Activated CD8-positive, alpha-beta T cell treated with anti-CD3 and anti-CD28 coated beads, Interleukin-2, amount 10 ng/mL, durations not matched to agents 7 days and 5 days (primary cell): ENCODE data around the gene PDK2. TPM values are rescaled to one million over a fixed set of nuclear protein-coding genes. Genes with fewer than 3 reads are reported as not detected.

Experiments
- ATAC-seq: fragments of 150-1000 bp; cut with Tn5 transposase; one replicate; pipeline ENCODE4 v1.10.0; 2021; ENCODE audit warnings: moderate library complexity
- CTCF ChIA-PET: fragments of 350-600 bp; sonication (Branson Sonifier 250); formaldehyde crosslinking; loops from one replicate; lab custom pipeline; 2021; ENCODE audit warnings: antibody characterized with exemption; lab: Charles Lee
- POLR2A ChIA-PET: fragments of 350-600 bp; sonication (Branson Sonifier 250); formaldehyde crosslinking; loops from one replicate; lab custom pipeline; 2021; ENCODE audit warnings: antibody characterized with exemption; lab: Charles Lee
- DNase-seq: peaks from one replicate; pipeline ENCODE4 v3.0.0-alpha.2; 2020
- H3K27ac Mint-ChIP-seq: one replicate; pipeline ENCODE4 v1.8.0; 2021; ENCODE audit warnings: mild to moderate bottlenecking, mixed read lengths
- H3K27me3 Mint-ChIP-seq: one replicate; pipeline ENCODE4 v1.8.0; 2021; ENCODE audit warnings: low read depth, mixed read lengths
- H3K36me3 Mint-ChIP-seq: one replicate; pipeline ENCODE4 v1.8.0; 2021; ENCODE audit warnings: low read depth, mixed read lengths
- H3K4me1 Mint-ChIP-seq: one replicate; pipeline ENCODE4 v1.8.0; 2021; ENCODE audit warnings: low read depth, mixed read lengths
- H3K4me3 Mint-ChIP-seq: one replicate; pipeline ENCODE4 v1.8.0; 2021; ENCODE audit warnings: mild to moderate bottlenecking, mixed read lengths
- H3K9me3 Mint-ChIP-seq: one replicate; pipeline ENCODE4 v1.8.0; 2022; ENCODE audit warnings: mixed read lengths; ENCODE audit not compliant: insufficient read depth
- total RNA-seq, 2 experiments: library from RNA; stranded (reverse); gene quantifications; one replicate each; pipeline ENCODE4 v1.2.3, GENCODE V29; 2021

PDK2 gene
- total RNA-seq, 2 experiments from 2014 or later = 18.1 to 21.2 TPM

DNA sequence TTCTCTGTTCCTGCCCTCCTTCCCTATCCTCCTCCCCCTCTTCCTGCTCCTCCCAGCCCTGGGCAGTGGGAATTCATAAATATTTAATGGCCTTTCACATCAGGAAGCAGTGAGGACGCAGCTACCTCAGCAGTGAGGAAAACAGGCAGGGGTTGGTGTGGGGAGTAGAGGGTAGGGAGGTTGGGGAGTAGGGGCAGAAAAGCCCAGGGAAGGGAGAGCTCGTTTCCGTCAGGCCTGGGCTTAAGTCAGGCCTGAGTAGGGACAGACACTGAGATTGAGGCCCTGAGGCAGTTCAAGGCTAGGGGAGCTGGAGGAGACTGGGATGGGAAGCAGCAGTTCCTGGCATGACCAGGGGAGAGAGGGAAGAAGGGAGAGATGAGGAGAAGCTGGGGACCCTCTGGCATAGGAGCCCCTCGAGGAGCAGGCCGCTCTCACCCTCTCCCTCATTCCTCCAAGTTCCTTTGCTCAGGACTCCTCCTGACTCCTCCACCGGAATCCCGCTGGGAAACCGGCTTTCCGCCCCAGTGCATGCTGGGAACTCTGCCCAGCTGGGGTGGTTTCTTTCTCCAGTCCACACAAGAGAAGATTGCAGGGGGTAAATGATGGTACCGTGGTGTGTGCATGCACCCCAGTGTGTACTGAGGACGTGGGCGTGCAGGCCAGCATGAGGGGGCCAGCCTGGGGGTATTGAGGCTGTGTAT is 28.6 kb downstream of the PDK2 start:
- CTCF ChIA-PET = interaction anchor here (1.2 to 2.0 kb wide), 5 partner anchors 9 to 37 kb away, joined by 3 to 12 read pairs (median 4); partner anchors contain the start of gene PDK2
- H3K36me3 Mint-ChIP-seq = no peaks in the 10 kb centered on the region
- no peak overlapping the region for H3K4me3 Mint-ChIP-seq
- no peak for DNase-seq
- no peak for ATAC-seq
- H3K27ac Mint-ChIP-seq = no peak overlapping the region
- peaks cover 12% of the 10 kb centered on the region for H3K4me1 Mint-ChIP-seq
- POLR2A ChIA-PET = no interaction called here
- no peaks in the 10 kb centered on the region for H3K9me3 Mint-ChIP-seq
- peaks cover 57% of the 10 kb centered on the region for H3K27me3 Mint-ChIP-seq

DNA sequence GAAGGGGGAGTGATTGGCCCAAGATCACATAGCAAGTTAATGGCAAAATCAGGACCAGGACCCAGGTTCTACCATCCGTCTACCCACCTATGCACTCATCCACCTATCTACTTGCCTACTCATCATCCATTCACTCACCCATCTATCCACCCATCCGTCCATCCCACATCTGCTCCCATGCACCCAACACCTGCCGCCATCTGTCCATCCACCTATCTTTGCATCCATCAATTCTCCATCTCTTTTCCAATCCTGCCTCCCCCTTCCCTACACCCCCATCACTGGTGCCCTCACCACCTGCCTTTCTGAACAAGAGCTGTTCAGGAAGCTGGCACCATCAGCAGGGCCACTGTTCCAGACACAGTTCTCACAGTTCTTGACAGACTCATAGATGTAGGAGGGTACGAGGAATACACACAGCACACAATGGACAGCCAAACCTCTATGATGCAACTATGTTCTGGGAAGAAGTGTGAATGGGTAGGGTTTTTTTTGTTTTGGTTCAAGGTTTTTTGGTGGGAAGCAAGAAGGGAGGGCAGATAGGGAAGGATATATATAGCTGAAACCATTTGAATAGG is 30.4 kb downstream of the PDK2 start:
- peaks cover 17% of the 10 kb centered on the region for H3K4me1 Mint-ChIP-seq
- H3K36me3 Mint-ChIP-seq = no peaks in the 10 kb centered on the region
- DNase-seq = no peak
- H3K9me3 Mint-ChIP-seq = no peaks in the 10 kb centered on the region
- H3K27me3 Mint-ChIP-seq = peaks cover 49% of the 10 kb centered on the region
- ChIA-PET CTCF (interaction anchor here (0.7 to 1.2 kb wide), 3 partner anchors 11 to 36 kb away, joined by 3 to 7 read pairs (median 3); no protein-coding TSS in a partner anchor), POLR2A (no interaction called here)
- H3K4me3 Mint-ChIP-seq = no peak overlapping the region
- ATAC-seq = no peak
- H3K27ac Mint-ChIP-seq = no peak overlapping the region

GRCh38 chr17:50127697-50128361 is 32.7 kb downstream of the PDK2 start:
- Mint-ChIP-seq H3K4me1 (peaks cover 34% of the 10 kb centered on the region), H3K27me3 (peaks cover 37% of the 10 kb centered on the region), H3K27ac (no peak overlapping the region), H3K36me3 (peaks cover 2% of the 10 kb centered on the region), H3K4me3 (no peak overlapping the region), H3K9me3 (no peaks in the 10 kb centered on the region)
- ATAC-seq = no peak
- ChIA-PET POLR2A (interaction anchor here (1.0 kb wide), 1 partner anchor 11 kb away, joined by 3 read pairs; no protein-coding TSS in a partner anchor), CTCF (no interaction called here)
- DNase-seq = no peak

DNA sequence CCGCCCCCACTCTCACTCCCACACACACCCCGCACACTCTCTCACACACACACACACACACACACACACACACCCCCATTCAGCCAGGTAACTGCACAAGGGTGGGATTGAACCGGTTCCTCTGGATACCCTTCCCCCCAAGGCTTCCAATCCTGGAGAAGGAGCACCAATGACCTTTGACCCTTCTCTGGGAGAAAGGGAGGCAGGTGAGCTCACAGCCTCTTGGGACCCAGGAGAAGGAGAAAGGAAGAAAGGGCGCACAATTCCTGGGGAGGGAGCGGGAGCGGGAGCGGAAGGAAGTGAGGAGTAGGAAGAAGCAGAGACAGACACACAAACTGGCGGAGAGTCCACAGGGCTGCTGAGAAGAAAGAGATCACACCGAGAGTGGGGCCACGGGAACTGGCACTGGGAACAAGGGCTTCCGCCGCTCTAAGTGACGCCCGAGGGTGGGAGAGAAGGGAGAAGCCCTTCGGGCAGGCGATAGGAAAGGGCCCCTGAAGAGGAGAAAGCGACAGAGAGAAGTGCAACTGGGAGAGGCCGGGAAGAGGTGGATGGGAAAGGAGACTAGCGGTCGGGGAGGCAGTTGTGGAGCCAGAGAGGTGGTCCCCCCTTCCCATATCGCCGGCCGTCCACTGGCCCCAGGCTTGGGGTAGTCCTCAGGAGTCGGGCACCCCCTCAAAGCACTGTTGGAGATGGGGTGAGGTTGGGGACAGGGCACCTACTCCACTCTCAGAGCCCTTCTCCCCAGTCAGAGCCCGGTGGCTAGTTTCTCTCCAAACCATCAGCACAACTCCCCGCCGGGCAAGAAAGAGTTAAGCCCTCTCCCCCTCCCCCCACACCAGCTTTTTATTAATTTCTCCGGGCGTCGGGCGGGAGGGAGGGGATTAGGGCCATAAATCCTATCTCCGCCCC is 33.5 kb downstream of the PDK2 start:
- H3K4me1 Mint-ChIP-seq = peaks cover 34% of the 10 kb centered on the region
- ChIA-PET POLR2A (interaction anchor here (1.0 kb wide), 1 partner anchor 10 kb away, joined by 3 read pairs; no protein-coding TSS in a partner anchor), CTCF (no interaction called here)
- peaks cover 37% of the 10 kb centered on the region for H3K27me3 Mint-ChIP-seq
- H3K36me3 Mint-ChIP-seq = peaks cover 8% of the 10 kb centered on the region
- peak overlapping the region; percentile 13 for H3K27ac Mint-ChIP-seq
- DNase-seq (no peak), ATAC-seq (no peak)
- H3K4me3 Mint-ChIP-seq = peak overlapping the region; percentile 20
- H3K9me3 Mint-ChIP-seq = no peaks in the 10 kb centered on the region

GRCh38 chr17:50129353-50129727 is 34.2 kb downstream of the PDK2 start:
- H3K27me3 Mint-ChIP-seq = peaks cover 37% of the 10 kb centered on the region
- no peaks in the 10 kb centered on the region for H3K9me3 Mint-ChIP-seq
- peaks cover 15% of the 10 kb centered on the region for H3K36me3 Mint-ChIP-seq
- DNase-seq = no peak
- ChIA-PET CTCF (interaction anchor here (0.6 to 2.4 kb wide), 4 partner anchors 10 to 35 kb away, joined by 3 to 10 read pairs (median 4); partner anchors contain the start of genes PDK2 and PPP1R9B), POLR2A (interaction anchor here (0.6 kb wide), 1 partner anchor 16 kb away, joined by 3 read pairs; no protein-coding TSS in a partner anchor)
- peaks cover 34% of the 10 kb centered on the region for H3K4me1 Mint-ChIP-seq
- ATAC-seq = no peak
- H3K27ac Mint-ChIP-seq = no peak overlapping the region
- peak overlapping the region; percentile 49 for H3K4me3 Mint-ChIP-seq

DNA sequence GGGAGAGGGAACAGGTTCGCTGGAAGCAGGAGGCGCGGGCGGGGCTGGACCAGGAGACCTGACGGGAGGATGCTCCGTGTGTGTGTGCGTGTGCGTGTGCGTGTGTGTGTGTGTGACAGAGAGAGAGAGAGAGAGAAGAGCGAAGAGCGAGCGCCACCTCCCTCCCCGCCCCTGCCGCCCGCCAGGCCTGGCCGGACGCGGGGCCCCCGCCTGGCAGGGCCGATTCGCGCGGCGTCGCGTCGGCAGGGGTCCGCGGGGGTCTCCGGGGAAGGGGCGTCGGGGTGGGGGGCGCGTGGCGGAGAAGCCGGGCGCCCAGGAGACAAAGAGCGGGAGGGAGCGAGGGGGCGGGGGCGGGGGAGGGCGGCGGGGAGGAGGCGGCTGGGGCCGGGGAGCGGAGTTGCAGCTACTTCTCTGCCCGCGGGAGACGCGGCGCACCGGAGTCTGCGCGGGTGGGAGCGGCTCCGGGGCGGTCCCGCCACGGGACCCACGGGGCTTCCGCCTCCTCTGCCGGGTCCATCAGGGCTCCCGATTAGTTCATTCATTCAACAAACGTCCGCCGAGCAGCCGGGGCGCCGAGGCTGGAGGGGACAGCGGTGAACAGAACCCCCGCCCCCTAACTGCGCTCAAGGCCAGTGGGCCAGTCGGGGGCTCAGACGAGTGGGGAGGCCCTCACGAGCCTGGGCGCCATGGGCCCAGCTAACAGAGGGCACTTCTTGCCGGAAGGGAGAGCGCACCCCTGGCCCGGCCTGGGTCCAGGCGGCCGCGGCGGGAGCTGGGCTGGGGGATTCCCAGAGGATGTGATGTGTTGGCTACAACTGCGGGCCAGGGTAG is 34.8 kb downstream of the PDK2 start, which contains the start of gene SAMD14:
Gene SAMD14 (minus strand): TSS at position 433 of the 831 bp plus-strand sequence. CDS start 5,201 bp downstream, outside the sequence.
- Mint-ChIP-seq H3K36me3 (peaks cover 15% of the 10 kb centered on the region), H3K9me3 (no peaks in the 10 kb centered on the region), H3K27ac (no peak within 1 kb of the TSS), H3K27me3 (peaks cover 37% of the 10 kb centered on the region), H3K4me1 (peaks cover 34% of the 10 kb centered on the region), H3K4me3 (peak within 1 kb of the TSS; percentile 49)
- ChIA-PET CTCF (interaction anchor here (0.6 to 2.4 kb wide), 8 partner anchors 9 to 70 kb away, joined by 3 to 11 read pairs (median 4); partner anchors contain the start of genes PDK2 and PPP1R9B), POLR2A (interaction anchor here (0.6 to 1.1 kb wide), 3 partner anchors 17 to 31 kb away, joined by 3 to 4 read pairs (median 3); no protein-coding TSS in a partner anchor)
- DNase-seq = peak; percentile 64
- peak; percentile 65 for ATAC-seq

GRCh38 chr17:50130559-50131305 is 35.6 kb downstream of the PDK2 start:
- H3K4me1 Mint-ChIP-seq = peaks cover 34% of the 10 kb centered on the region
- CTCF ChIA-PET = interaction anchor here (1.2 to 2.4 kb wide), 7 partner anchors 8 to 70 kb away, joined by 3 to 11 read pairs (median 5); partner anchors contain the start of gene PDK2
- H3K36me3 Mint-ChIP-seq = peaks cover 18% of the 10 kb centered on the region
- POLR2A ChIA-PET = interaction anchor here (0.7 to 1.1 kb wide), 5 partner anchors 8 to 31 kb away, joined by 3 to 5 read pairs (median 3); no protein-coding TSS in a partner anchor
- H3K9me3 Mint-ChIP-seq = no peaks in the 10 kb centered on the region
- peaks cover 30% of the 10 kb centered on the region for H3K27me3 Mint-ChIP-seq
- DNase-seq (no peak), ATAC-seq (no peak)
- H3K4me3 Mint-ChIP-seq = peak overlapping the region; percentile 46
- H3K27ac Mint-ChIP-seq = no peak overlapping the region

DNA sequence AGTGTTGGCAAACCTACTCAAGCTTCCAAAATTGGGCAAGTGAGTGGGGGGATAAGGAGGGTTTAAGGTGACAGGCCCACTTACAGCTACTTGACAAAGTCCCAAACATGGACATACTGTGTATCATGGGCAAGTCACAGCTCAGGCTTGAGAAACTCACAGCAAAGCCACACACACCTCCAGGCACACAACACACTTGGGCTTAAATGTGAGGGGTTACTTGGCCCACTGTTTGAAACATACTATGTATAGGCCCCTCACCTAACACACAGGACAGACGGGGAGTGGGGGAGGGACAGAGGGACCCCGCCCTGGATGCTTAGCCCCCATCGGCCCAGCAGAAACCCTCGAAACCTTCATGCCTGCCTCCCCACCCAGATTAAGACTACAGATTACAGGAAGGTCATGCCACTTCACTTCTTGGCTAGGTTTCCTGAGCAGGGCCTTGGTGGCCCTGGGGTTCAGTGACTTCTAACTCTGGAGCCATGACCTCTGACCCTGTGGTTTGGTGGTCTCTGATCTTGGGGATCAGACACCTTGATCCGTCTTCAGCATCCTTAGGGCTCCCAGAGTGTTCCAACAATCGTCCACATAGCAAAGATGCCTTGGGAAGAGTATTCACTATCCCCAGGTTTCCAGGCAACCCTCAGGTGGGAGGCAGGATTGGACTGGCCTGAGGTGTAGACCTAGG is 37.1 kb downstream of the PDK2 start:
- no peak for ATAC-seq
- H3K9me3 Mint-ChIP-seq = no peaks in the 10 kb centered on the region

GRCh38 chr17:50133028-50133768 is 38.0 kb downstream of the PDK2 start:
- Mint-ChIP-seq H3K4me1 (peaks cover 27% of the 10 kb centered on the region), H3K36me3 (peaks cover 42% of the 10 kb centered on the region)

More for the DNA sequence above, 37.1 kb downstream of the PDK2 start:
- no peak for DNase-seq
- ChIA-PET CTCF (interaction anchor here (0.8 to 2.4 kb wide), 8 partner anchors 8 to 165 kb away, joined by 3 to 11 read pairs (median 4); partner anchors contain the start of gene PDK2), POLR2A (interaction anchor here (1.1 kb wide), 1 partner anchor 8 kb away, joined by 3 read pairs; no protein-coding TSS in a partner anchor)
- Mint-ChIP-seq H3K4me3 (no peak overlapping the region), H3K27me3 (peaks cover 28% of the 10 kb centered on the region), H3K27ac (peak overlapping the region; percentile 16), H3K36me3 (peaks cover 33% of the 10 kb centered on the region), H3K4me1 (peaks cover 34% of the 10 kb centered on the region)

More at GRCh38 chr17:50133028-50133768, 38.0 kb downstream of the PDK2 start:
- Mint-ChIP-seq H3K27ac (peak overlapping the region; percentile 39), H3K27me3 (peaks cover 20% of the 10 kb centered on the region), H3K4me3 (no peak overlapping the region), H3K9me3 (no peaks in the 10 kb centered on the region)
- POLR2A ChIA-PET = no interaction called here
- CTCF ChIA-PET = interaction anchor here (0.8 to 1.1 kb wide), 2 partner anchors 19 to 39 kb away, joined by 3 read pairs; no protein-coding TSS in a partner anchor
- DNase-seq (no peak), ATAC-seq (no peak)
